GM12878 (cell line): ENCODE results near the gene RSAD2. TPM values are rescaled to one million over a fixed set of nuclear protein-coding genes. Genes with fewer than 3 reads are reported as not detected.

Source experiments
- ATAC-seq: fragments of 200-7000 bp; cut with Tn5 transposase; 3 replicates; pipeline ENCODE4 v1.9.1; 2020; ENCODE audit warnings: mild to moderate bottlenecking, moderate library complexity
- BruUV-seq: library from RNA; stranded (reverse); fragments of 400-500 nt; replicated peaks from 2 replicates; lab custom pipeline; 2021; lab: Mats Ljungman, UMichigan
- CTCF ChIA-PET: fragments of 300-600 bp; sonication (Branson Sonifier 250); formaldehyde crosslinking; extraction: SDS; loops from one replicate; lab custom pipeline; 2021; ENCODE audit warnings: inconsistent platforms; lab: Yijun Ruan, JAX
- POLR2A ChIA-PET: fragments of 350-600 bp; formaldehyde crosslinking; extraction: SDS; loops from one replicate; lab custom pipeline; 2021; ENCODE audit warnings: inconsistent platforms; lab: Charles Lee
- RAD21 ChIA-PET: fragments of 300-600 bp; sonication (Branson Sonifier 250); formaldehyde crosslinking; loops from one replicate; lab custom pipeline; 2023; ENCODE audit warnings: antibody characterized with exemption; ENCODE audit not compliant: unreplicated experiment; lab: Charles Lee
- SMC1A ChIA-PET: fragments of 300-600 bp; sonication (Branson Sonifier 250); formaldehyde crosslinking; loops from one replicate; lab custom pipeline; 2023; ENCODE audit not compliant: unreplicated experiment, uncharacterized antibody; lab: Charles Lee
- DNase-seq: peaks from one replicate; pipeline ENCODE4 v3.0.0-alpha.2; 2011; ENCODE audit warnings: low read depth, low spot score
- FAIRE-seq: peaks from 3 replicates; lab custom pipeline; 2011; peaks lifted over from hg19 to GRCh38; lab: Jason Lieb, UNC
- H2AFZ ChIP-seq: 2 replicates; pipeline ENCODE4 v1.6.0; 2011; ENCODE audit warnings: low read depth, low read length, control low read depth; ENCODE audit not compliant: control insufficient read depth
- H3K27ac ChIP-seq: 2 replicates; pipeline ENCODE4 v1.5.1; 2011; ENCODE audit warnings: control low read depth; ENCODE audit not compliant: control insufficient read depth, insufficient read depth
- H3K27me3 ChIP-seq, 2 experiments: replicated peaks in 1 of 2; 2 replicates each; pipeline versions ENCODE4 v1.6.0 to v1.6.1; 2011; ENCODE audit warnings: low read length in 1 of 2; ENCODE audit not compliant: control insufficient read depth in 2 of 2, insufficient read depth in 2 of 2
- H3K36me3 ChIP-seq, 2 experiments: 2 replicates each; pipeline ENCODE4 v1.5.1; 2011; ENCODE audit warnings: low read length in 1 of 2; ENCODE audit not compliant: control insufficient read depth in 2 of 2, insufficient read depth in 2 of 2
- H3K4me1 ChIP-seq: 2 replicates; pipeline ENCODE4 v1.6.1; 2011; ENCODE audit warnings: mild to moderate bottlenecking, low read length, moderate library complexity, mixed read lengths; ENCODE audit not compliant: control insufficient read depth, insufficient read depth
- H3K4me2 ChIP-seq: 2 replicates; pipeline ENCODE4 v1.6.0; 2011; ENCODE audit warnings: control low read depth; ENCODE audit not compliant: control insufficient read depth, insufficient read depth
- H3K4me3 ChIP-seq: fragments of 200-600 bp; sonication (generic); 2 replicates; pipeline ENCODE4 v1.5.1; 2016
- H3K79me2 ChIP-seq: 2 replicates; pipeline ENCODE4 v1.6.0; 2011; ENCODE audit warnings: low read length; ENCODE audit not compliant: control insufficient read depth, insufficient read depth
- H3K9ac ChIP-seq: 2 replicates; pipeline ENCODE4 v1.8.0; 2011; ENCODE audit warnings: low read length, control low read depth, mixed read lengths; ENCODE audit not compliant: control insufficient read depth, insufficient read depth
- H3K9me3 ChIP-seq: replicated peaks from 3 replicates; pipeline ENCODE4 v1.5.1; 2011; ENCODE audit warnings: mild to moderate bottlenecking, low read length; ENCODE audit not compliant: control insufficient read depth, insufficient read depth
- H4K20me1 ChIP-seq: 2 replicates; pipeline ENCODE4 v1.6.0; 2011; ENCODE audit not compliant: control insufficient read depth, insufficient read depth
- BMI1 ChIP-seq: fragments of 450-650 bp; IDR thresholded peaks from 2 replicates; pipeline ENCODE4 v1.6.1; 2016; ENCODE audit warnings: mild to moderate bottlenecking, moderate library complexity, borderline replicate concordance
- HCFC1 ChIP-seq: fragments of 150-350 bp; IDR thresholded peaks from 2 replicates; pipeline ENCODE4 v1.6.1; 2014; ENCODE audit warnings: low read length
- IKZF1 ChIP-seq: fragments of 450-650 bp; conservative IDR thresholded peaks from 2 replicates; pipeline ENCODE4 v1.6.1; 2017; ENCODE audit warnings: antibody characterized with exemption, mild to moderate bottlenecking
- LARP7 ChIP-seq: fragments of 450-650 bp; IDR thresholded peaks from 2 replicates; pipeline ENCODE4 v1.6.1; 2017; ENCODE audit warnings: mild to moderate bottlenecking
- NFXL1 ChIP-seq: fragments of 450-650 bp; IDR thresholded peaks from 2 replicates; pipeline ENCODE4 v1.6.1; 2017; ENCODE audit warnings: antibody characterized with exemption, mild to moderate bottlenecking, borderline replicate concordance
- NR2F1 ChIP-seq: fragments of 450-650 bp; conservative IDR thresholded peaks from 2 replicates; pipeline ENCODE4 v1.6.1; 2017; ENCODE audit warnings: mild to moderate bottlenecking
- PKNOX1 ChIP-seq: fragments of 450-650 bp; IDR thresholded peaks from 2 replicates; pipeline ENCODE4 v1.6.1; 2016; ENCODE audit warnings: mild to moderate bottlenecking
- RFX5 ChIP-seq: IDR thresholded peaks from 2 replicates; pipeline ENCODE4 v1.6.1; 2011; ENCODE audit warnings: low read depth, low read length, improper control_type of control experiment
- SIN3A ChIP-seq: IDR thresholded peaks from 2 replicates; pipeline ENCODE4 v1.6.1; 2012; ENCODE audit warnings: low read depth, low read length, improper control_type of control experiment
- SMAD5 ChIP-seq: IDR thresholded peaks from 2 replicates; pipeline ENCODE4 v1.6.1; 2016; ENCODE audit warnings: antibody characterized with exemption, low read depth
- SMC3 ChIP-seq: IDR thresholded peaks from 2 replicates; pipeline ENCODE4 v1.6.1; 2011; ENCODE audit warnings: low read length, improper control_type of control experiment, borderline replicate concordance
- STAT1 ChIP-seq: fragments of 450-650 bp; conservative IDR thresholded peaks from 2 replicates; pipeline ENCODE4 v1.6.1; 2014; ENCODE audit warnings: antibody characterized with exemption, mild to moderate bottlenecking
- TARDBP ChIP-seq: IDR thresholded peaks from 2 replicates; pipeline ENCODE4 v1.6.1; 2016; ENCODE audit warnings: borderline replicate concordance
- ZNF207 ChIP-seq: fragments of 450-650 bp; IDR thresholded peaks from 2 replicates; pipeline ENCODE4 v1.6.1; 2014; ENCODE audit warnings: antibody characterized with exemption, mild to moderate bottlenecking, borderline replicate concordance
- ZNF592 ChIP-seq: fragments of 450-650 bp; IDR thresholded peaks from 2 replicates; pipeline ENCODE4 v1.6.1; 2017; ENCODE audit warnings: mild to moderate bottlenecking, moderate library complexity
- ZNF687 ChIP-seq: fragments of 450-650 bp; IDR thresholded peaks from 2 replicates; pipeline ENCODE4 v1.6.1; 2017; ENCODE audit warnings: mild to moderate bottlenecking, moderate library complexity
- WGBS: methylation state at CpG from one replicate; pipeline ENCODE4 v1.1.6; 2016; ENCODE audit warnings: low lambda C conversion rate; ENCODE audit not compliant: insufficient replicate concordance, insufficient coverage; ENCODE audit errors: missing lambda C conversion rate; 5-methylcytosine and 5-hydroxymethylcytosine counted together
- in situ Hi-C: fragments of 300-500 bp; cut with MboI; formaldehyde crosslinking; loops from 9 replicates; pipeline ENCODE4 v1.14.3; 2018; ENCODE audit warnings: mixed read lengths
- intact Hi-C: fragments of 100-400 bp; cut with micrococcal nuclease; formaldehyde crosslinking; loops from one replicate; pipeline ENCODE4 v1.14.2; 2022; ENCODE audit not compliant: unreplicated experiment
- polyA plus RNA-seq, 11 experiments: library from polyadenylated mRNA; depleted of rRNA in 4 of 11; unstranded in 6 of 11; stranded (reverse) in 5 of 11; fragments of >200 nt; fragmentation: Nextera tagmentation in 4 of 11; fragmentation: Illumina TruSeq in 1 of 11; extraction: Ambion mirVana in 4 of 11; extraction: Trizol in 1 of 11; gene quantifications; 1 replicate in 1 of 11; 2 replicates in 10 of 11; pipeline versions ENCODE4 v1.2.1 to v1.2.3, GENCODE V29; 2011 to 2016; ENCODE audit warnings: inconsistent platforms in 2 of 11, missing spikeins in 2 of 11, low read depth in 1 of 11
- total RNA-seq, 4 experiments: library from RNA; depleted of rRNA in 3 of 4; stranded (reverse); fragments of >200 nt in 3 of 4; fragmentation: Illumina TruSeq in 1 of 4; extraction: Trizol in 1 of 4; gene quantifications; 2 replicates each; pipeline versions ENCODE4 v1.2.1 to v1.2.3, GENCODE V29; 2013 to 2021

The RSAD2 gene
- total and polyA plus RNA-seq, 10 of the 15 experiments (the other 5 are each of a cell fraction or from before 2014, with no cell fraction given), result 0.24 to 0.90 (median 0.69) TPM

GRCh38 chr2:6888724-6889123 is 11.1 kb downstream of the RSAD2 start:
- no peak overlapping the region for H3K9ac ChIP-seq
- FAIRE-seq (no peak), ATAC-seq (no peak), DNase-seq (no peak)
- H3K27ac ChIP-seq, result no peak overlapping the region
- H3K4me3 ChIP-seq, result no peak overlapping the region
- H4K20me1 ChIP-seq, result no peaks in the 10 kb centered on the region
- no TSS peak for BruUV-seq
- H2AFZ ChIP-seq, result no peak overlapping the region
- H3K4me2 ChIP-seq, result no peak overlapping the region
- in situ Hi-C loops (no loop called here), intact Hi-C loops (no loop called here)
- no peaks in the 10 kb centered on the region for H3K79me2 ChIP-seq
- ChIA-PET SMC1A (interaction anchor here (1.7 kb wide), 1 partner anchor 9 kb away, joined by 10 read pairs; no protein-coding TSS in a partner anchor), RAD21 (interaction anchor here (0.8 kb wide), 1 partner anchor 8 kb away, joined by 4 read pairs; no protein-coding TSS in a partner anchor), POLR2A (no interaction called here), CTCF (interaction anchor here (2.1 kb wide), 1 partner anchor 8 kb away, joined by 16 read pairs; no protein-coding TSS in a partner anchor)
- no peaks in the 10 kb centered on the region for H3K4me1 ChIP-seq
- H3K36me3 ChIP-seq, result no peaks in the 10 kb centered on the region
- H3K9me3 ChIP-seq, result no peaks in the 10 kb centered on the region
- no peaks in the 10 kb centered on the region for H3K27me3 ChIP-seq
- 48% methylated on average over 4 of the region's 4 CpGs for WGBS
- TF ChIP-seq SMC3 (no peak), SMAD5 (no peak), ZNF687 (no peak), RFX5 (no peak), HCFC1 (no peak), ZNF592 (no peak), SIN3A (no peak), BMI1 (no peak), LARP7 (no peak), IKZF1 (no peak), ZNF207 (no peak), PKNOX1 (no peak), TARDBP (no peak), NFXL1 (no peak), STAT1 (no peak), NR2F1 (no peak)
